Endothelial cell of umbilical vein (primary cell): ENCODE results near the gene PPFIA2. TPM values are rescaled to one million over a fixed set of nuclear protein-coding genes. Genes with fewer than 3 reads are reported as not detected.

Experiments
- BruUV-seq: library from RNA; stranded (reverse); fragments of 400-500 nt; replicated peaks from 2 replicates; lab custom pipeline; 2021; lab: Mats Ljungman, UMichigan
- CTCF ChIA-PET: fragments of 300-600, 350-600 bp; sonication (Branson Sonifier 250); formaldehyde crosslinking; loops from one replicate; lab custom pipeline; 2021; ENCODE audit warnings: antibody characterized with exemption, inconsistent platforms; lab: Charles Lee
- POLR2A ChIA-PET: fragments of 300-600, 350-600 bp; sonication (Branson Sonifier 250); formaldehyde crosslinking; loops from one replicate; lab custom pipeline; 2021; ENCODE audit warnings: antibody characterized with exemption, inconsistent platforms; lab: Charles Lee
- DNase-seq: peaks from one replicate; pipeline ENCODE4 v3.0.0-alpha.2; 2011; ENCODE audit warnings: low read depth, low spot score
- FAIRE-seq: peaks from 2 replicates; lab custom pipeline; 2011; peaks lifted over from hg19 to GRCh38; lab: Jason Lieb, UNC
- H2AFZ ChIP-seq: 2 replicates; pipeline ENCODE4 v1.6.0; 2012; ENCODE audit warnings: low read depth, low read length, control low read depth, inconsistent platforms
- H3K27ac ChIP-seq: 2 replicates; pipeline ENCODE4 v1.5.1; 2011; ENCODE audit warnings: low read depth, mild to moderate bottlenecking, control low read depth, low read length, moderate library complexity; ENCODE audit not compliant: insufficient read depth
- H3K27me3 ChIP-seq, 2 experiments: 2 replicates each; pipeline versions ENCODE4 v1.6.0 to v1.6.1; 2011; ENCODE audit warnings: low read length in 2 of 2, mixed read lengths in 1 of 2; ENCODE audit not compliant: control insufficient read depth in 2 of 2, insufficient read depth in 2 of 2
- H3K36me3 ChIP-seq, 2 experiments: 2 replicates in 1 of 2; 3 replicates in 1 of 2; pipeline ENCODE4 v1.5.1; 2011; ENCODE audit warnings: low read length in 2 of 2, mild to moderate bottlenecking in 1 of 2, moderate library complexity in 1 of 2; ENCODE audit not compliant: control insufficient read depth in 2 of 2, insufficient read depth in 2 of 2; ENCODE audit errors: extremely low read depth in 1 of 2
- H3K4me1 ChIP-seq: 3 replicates; pipeline ENCODE4 v1.5.1; 2011; ENCODE audit warnings: mild to moderate bottlenecking, low read length; ENCODE audit not compliant: control insufficient read depth, insufficient read depth; ENCODE audit errors: extremely low read depth
- H3K4me2 ChIP-seq: 2 replicates; pipeline ENCODE4 v1.6.1; 2011; ENCODE audit warnings: low read length, control low read depth, mixed read lengths; ENCODE audit not compliant: insufficient read depth
- H3K4me3 ChIP-seq, 3 experiments: fragments of 200-600 bp in 1 of 3; sonication (generic), shearing (Covaris generic) in 1 of 3; replicated peaks in 1 of 3; 2 replicates each; pipeline ENCODE4 v1.5.1; 2011 to 2016; ENCODE audit warnings: control low read depth in 3 of 3, low read length in 3 of 3, mild to moderate bottlenecking in 2 of 3, inconsistent platforms in 1 of 3, low read depth in 1 of 3, moderate library complexity in 1 of 3; ENCODE audit not compliant: insufficient read depth in 1 of 3
- H3K79me2 ChIP-seq: 2 replicates; pipeline ENCODE4 v1.6.0; 2012; ENCODE audit warnings: low read length, inconsistent platforms; ENCODE audit not compliant: control insufficient read depth, insufficient read depth
- H3K9ac ChIP-seq: replicated peaks from 2 replicates; pipeline ENCODE3; 2011; ENCODE audit warnings: low read length, control low read depth; ENCODE audit not compliant: insufficient read depth; ENCODE audit errors: extremely low read depth
- H3K9me1 ChIP-seq: replicated peaks from 3 replicates; pipeline ENCODE4 v1.6.0; 2011; ENCODE audit warnings: mild to moderate bottlenecking, low read length; ENCODE audit not compliant: control insufficient read depth, insufficient read depth; ENCODE audit errors: extremely low read depth
- H3K9me3 ChIP-seq: replicated peaks from 2 replicates; pipeline ENCODE4 v1.5.1; 2012; ENCODE audit warnings: low read length, inconsistent platforms; ENCODE audit not compliant: control insufficient read depth, insufficient read depth
- H4K20me1 ChIP-seq: replicated peaks from 2 replicates; pipeline ENCODE3; 2011; ENCODE audit warnings: mild to moderate bottlenecking, low read length; ENCODE audit not compliant: control insufficient read depth, insufficient read depth; ENCODE audit errors: extremely low read depth
- EZH2 ChIP-seq: IDR thresholded peaks from 2 replicates; pipeline ENCODE4 v1.6.1; 2012; ENCODE audit warnings: borderline replicate concordance, low read depth, mild to moderate bottlenecking, moderate library complexity, low read length, inconsistent platforms; ENCODE audit not compliant: severe bottlenecking
- FOS ChIP-seq: IDR thresholded peaks from 2 replicates; pipeline ENCODE4 v1.6.1; 2011; ENCODE audit warnings: mild to moderate bottlenecking, low read length, moderate library complexity, borderline replicate concordance; ENCODE audit not compliant: insufficient read depth
- GATA2 ChIP-seq: IDR thresholded peaks from 2 replicates; pipeline ENCODE4 v1.7.0; 2011; ENCODE audit warnings: low read depth, mild to moderate bottlenecking, moderate library complexity, mixed read lengths, low read length; ENCODE audit not compliant: insufficient read length, insufficient read depth
- JUN ChIP-seq: IDR thresholded peaks from 2 replicates; pipeline ENCODE4 v1.6.1; 2011; ENCODE audit warnings: borderline replicate concordance, low read depth; ENCODE audit not compliant: insufficient read length, insufficient read depth
- MYC ChIP-seq: IDR thresholded peaks from one replicate; pipeline ENCODE4 v1.6.1; 2011; ENCODE audit warnings: mild to moderate bottlenecking, low read depth, low read length
- POLR2A ChIP-seq: IDR thresholded peaks from 2 replicates; pipeline ENCODE4 v1.6.1; 2012; ENCODE audit warnings: low read depth, mild to moderate bottlenecking, control low read depth, low read length
- POLR2AphosphoS5 ChIP-seq: IDR thresholded peaks from 2 replicates; pipeline ENCODE4 v1.6.1; 2012; ENCODE audit warnings: low read depth, mild to moderate bottlenecking, control low read depth, low read length, moderate library complexity; ENCODE audit not compliant: insufficient read depth
- dilution Hi-C: fragments of 300-500 bp; cut with MboI; formaldehyde crosslinking; loops from one replicate; pipeline ENCODE4 v1.15.0; 2019; ENCODE audit warnings: low sequenced_read_pairs; ENCODE audit not compliant: extremely low pct_ligation_motif_present
- intact Hi-C: fragments of 100-400 bp; cut with micrococcal nuclease; formaldehyde crosslinking; loops from one replicate; pipeline ENCODE4 v1.10.0; 2022
- polyA plus RNA-seq, 4 experiments: library from polyadenylated mRNA; depleted of rRNA in 3 of 4; stranded (reverse) in 3 of 4; unstranded in 1 of 4; fragments of >200 nt; gene quantifications; 2 replicates each; pipeline versions ENCODE4 v1.2.1 to v1.2.3, GENCODE V29; 2011 to 2012; ENCODE audit warnings: missing spikeins in 1 of 4
- total RNA-seq: library from RNA; stranded (reverse); gene quantifications from 2 replicates; pipeline ENCODE4 v1.2.3, GENCODE V29; 2021
- TF ChIP-seq, protein P1 (sequence below), 2 donors: IDR thresholded peaks; 1 replicate in 1 of 2; 2 replicates in 1 of 2; pipeline ENCODE4 v1.5.1; 2011; ENCODE audit warnings: low read length in 2 of 2, mild to moderate bottlenecking in 2 of 2, moderate library complexity in 2 of 2, control low read depth in 1 of 2, inconsistent platforms in 1 of 2, low read depth in 1 of 2; ENCODE audit not compliant: insufficient read depth in 1 of 2; ENCODE audit errors: extremely low read depth in 1 of 2

Gene PPFIA2
- total and polyA plus RNA-seq, 2 donors (not counting 3 experiments of a cell fraction or from before 2014, with no cell fraction given) = not detected

DNA sequence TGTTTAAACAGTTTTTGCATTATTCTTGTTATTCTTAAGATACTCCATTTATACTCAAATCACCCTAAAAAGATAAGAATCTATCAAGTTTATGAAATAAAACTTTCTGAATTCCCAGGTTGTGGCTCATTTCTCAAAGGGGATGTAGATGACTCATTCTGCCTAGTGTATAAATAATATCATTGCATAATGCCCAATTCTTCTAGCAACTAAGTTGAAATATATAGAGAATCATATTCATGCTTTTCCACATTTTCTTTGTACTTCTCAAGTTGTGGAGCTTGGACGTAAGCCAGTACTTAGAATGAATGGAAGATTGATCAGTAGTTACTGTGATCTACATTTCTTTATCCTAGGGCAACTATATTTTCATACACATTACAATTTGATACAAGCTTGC, 201.1 kb downstream of the PPFIA2 start:
- no peaks in the 10 kb centered on the region for H3K9me3 ChIP-seq
- no peak overlapping the region for H2AFZ ChIP-seq
- no peak overlapping the region for H3K9ac ChIP-seq
- no peak for FAIRE-seq
- no peaks in the 10 kb centered on the region for H3K4me1 ChIP-seq
- H3K4me2 ChIP-seq = no peak overlapping the region
- ChIA-PET CTCF (interaction anchor here (0.5 to 1.6 kb wide), 3 partner anchors 15 to 1682 kb away, joined by 3 read pairs; no protein-coding TSS in a partner anchor), POLR2A (no interaction called here)
- no peaks in the 10 kb centered on the region for H3K79me2 ChIP-seq
- no TSS peak for BruUV-seq
- H3K9me1 ChIP-seq = no peaks in the 10 kb centered on the region
- dilution Hi-C loops (no loop called here), intact Hi-C loops (no loop called here)
- no peak for DNase-seq
- no peak overlapping the region for H3K27ac ChIP-seq
- no peak overlapping the region for H3K4me3 ChIP-seq
- TF ChIP-seq FOS (peak; percentile 42), MYC (no peak), POLR2AphosphoS5 (no peak), EZH2 (no peak), JUN (no peak), POLR2A (no peak), GATA2 (peak; percentile 33)
- TF ChIP-seq, protein P1, sequence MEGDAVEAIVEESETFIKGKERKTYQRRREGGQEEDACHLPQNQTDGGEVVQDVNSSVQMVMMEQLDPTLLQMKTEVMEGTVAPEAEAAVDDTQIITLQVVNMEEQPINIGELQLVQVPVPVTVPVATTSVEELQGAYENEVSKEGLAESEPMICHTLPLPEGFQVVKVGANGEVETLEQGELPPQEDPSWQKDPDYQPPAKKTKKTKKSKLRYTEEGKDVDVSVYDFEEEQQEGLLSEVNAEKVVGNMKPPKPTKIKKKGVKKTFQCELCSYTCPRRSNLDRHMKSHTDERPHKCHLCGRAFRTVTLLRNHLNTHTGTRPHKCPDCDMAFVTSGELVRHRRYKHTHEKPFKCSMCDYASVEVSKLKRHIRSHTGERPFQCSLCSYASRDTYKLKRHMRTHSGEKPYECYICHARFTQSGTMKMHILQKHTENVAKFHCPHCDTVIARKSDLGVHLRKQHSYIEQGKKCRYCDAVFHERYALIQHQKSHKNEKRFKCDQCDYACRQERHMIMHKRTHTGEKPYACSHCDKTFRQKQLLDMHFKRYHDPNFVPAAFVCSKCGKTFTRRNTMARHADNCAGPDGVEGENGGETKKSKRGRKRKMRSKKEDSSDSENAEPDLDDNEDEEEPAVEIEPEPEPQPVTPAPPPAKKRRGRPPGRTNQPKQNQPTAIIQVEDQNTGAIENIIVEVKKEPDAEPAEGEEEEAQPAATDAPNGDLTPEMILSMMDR (IDR thresholded peaks at IDR 0.05; ENCODE audit: extremely low read depth in 1 of 2, insufficient read depth in 1 of 2, low read depth in 1 of 2, low read length in 2 of 2) = no peak
- no peaks in the 10 kb centered on the region for H4K20me1 ChIP-seq
- H3K36me3 ChIP-seq = no peaks in the 10 kb centered on the region
- no peaks in the 10 kb centered on the region for H3K27me3 ChIP-seq
